ENCODE results near the gene MORC4.
A peak's percentile ranks its signal among the peaks of the same experiment; 100 is the strongest.

The MORC4 gene

GRCh38 chrX:106927700-106928099 is 72.3 kb downstream of the MORC4 start:
- no peak for DNase-seq (ENCODE audit: low read depth, low spot score)
- in situ Hi-C loops (cut with HindIII; ENCODE audit: low sequenced_read_pairs), result no loop called here
- H3K4me3 ChIP-seq (ENCODE audit: low read depth, low read length), result no peak overlapping the region
- no peak for TF ChIP-seq CTCF (IDR thresholded peaks at IDR 0.05; ENCODE audit: low read depth, low read length)

GRCh38 chrX:106927023-106927422 is 73.0 kb downstream of the MORC4 start:
- H3K4me3 ChIP-seq (ENCODE audit: low read depth, low read length), result no peak overlapping the region
- DNase-seq (ENCODE audit: low read depth, low spot score), result no peak
- in situ Hi-C loops (cut with HindIII; ENCODE audit: low sequenced_read_pairs), result no loop called here
- TF ChIP-seq CTCF (IDR thresholded peaks at IDR 0.05; ENCODE audit: low read depth, low read length), result no peak

GRCh38 chrX:106921637-106922036 is 78.4 kb downstream of the MORC4 start:
- H3K4me3 ChIP-seq (ENCODE audit: low read depth, low read length), result no peak overlapping the region
- TF ChIP-seq CTCF (IDR thresholded peaks at IDR 0.05; ENCODE audit: low read depth, low read length), result no peak
- in situ Hi-C loops (cut with HindIII; ENCODE audit: low sequenced_read_pairs), result no loop called here
- no peak for DNase-seq (ENCODE audit: low read depth, low spot score)

- peak; percentile 50 for DNase-seq (ENCODE audit: low read depth, low spot score)
- no peak for TF ChIP-seq CTCF (IDR thresholded peaks at IDR 0.05; ENCODE audit: low read depth, low read length)
- in situ Hi-C loops (cut with HindIII; ENCODE audit: low sequenced_read_pairs), result no loop called here
- no peak within 1 kb of the TSS for H3K4me3 ChIP-seq (ENCODE audit: low read depth, low read length)
Observed at GRCh38 chrX:106919932-106920452, 80.0 kb downstream of the MORC4 start, which contains the start of gene CLDN2. Gene CLDN2 (plus strand): TSS chrX:106920402. CDS start chrX:106928229, 7,827 bp downstream.

- no peak for TF ChIP-seq CTCF (IDR thresholded peaks at IDR 0.05; ENCODE audit: low read depth, low read length)
- in situ Hi-C loops (cut with HindIII; ENCODE audit: low sequenced_read_pairs), result no loop called here
- H3K4me3 ChIP-seq (ENCODE audit: low read depth, low read length), result no peak overlapping the region
- peak; percentile 79 for DNase-seq (ENCODE audit: low read depth, low spot score)
Observed at GRCh38 chrX:106917830-106918500, 82.0 kb downstream of the MORC4 start.

- DNase-seq (ENCODE audit: low read depth, low spot score), result no peak
- in situ Hi-C loops (cut with HindIII; ENCODE audit: low sequenced_read_pairs), result no loop called here
- no peak for TF ChIP-seq CTCF (IDR thresholded peaks at IDR 0.05; ENCODE audit: low read depth, low read length)
Observed at GRCh38 chrX:106912864-106913263, 87.1 kb downstream of the MORC4 start.

More at GRCh38 chrX:106912864-106913263, 87.1 kb downstream of the MORC4 start:
- no peak overlapping the region for H3K4me3 ChIP-seq (ENCODE audit: low read depth, low read length)
